Activated CD8-positive, alpha-beta memory T cell treated with anti-CD3 and anti-CD28 coated beads for 4 hours (primary cell): Measurements from ENCODE around the gene HTRA3.
"Not testable (repeated sequence)": the region's sequence is repeated elsewhere in the genome, so short reads cannot be mapped to it uniquely, and the experiment has no call there.

ENCODE experiments used
- DNase-seq, 2 donors: peaks; one replicate each; pipeline ENCODE4 v3.0.0-alpha.2; 2020; ENCODE audit warnings: low read depth in 2 of 2

HTRA3 gene

GRCh38 chr4:8342651-8343261, 73.2 kb downstream of the HTRA3 start:
- no peak for DNase-seq

- no peak for DNase-seq
Measured at GRCh38 chr4:8343262-8343966, 73.9 kb downstream of the HTRA3 start.

GRCh38 chr4:8343967-8344331, 74.4 kb downstream of the HTRA3 start:
- DNase-seq = no peak

- no peak for DNase-seq
Measured at GRCh38 chr4:8344377-8344776, 74.8 kb downstream of the HTRA3 start.

GRCh38 chr4:8345053-8345945, 75.7 kb downstream of the HTRA3 start:
- no peak for DNase-seq

- no peak for DNase-seq
Measured at GRCh38 chr4:8345946-8346814, 76.6 kb downstream of the HTRA3 start.

- no peak for DNase-seq
Measured at GRCh38 chr4:8346838-8347605, 77.5 kb downstream of the HTRA3 start.

- DNase-seq = no peak
Measured at GRCh38 chr4:8347660-8348059, 78.1 kb downstream of the HTRA3 start.

GRCh38 chr4:8348071-8348470, 78.5 kb downstream of the HTRA3 start:
- DNase-seq = no peak

- DNase-seq = not testable (repeated sequence)
Measured at GRCh38 chr4:8349236-8349635, 79.7 kb downstream of the HTRA3 start.

- no peak for DNase-seq
Measured at GRCh38 chr4:8349664-8350236, 80.2 kb downstream of the HTRA3 start.

- DNase-seq = no peak
Measured at GRCh38 chr4:8350352-8350751, 80.8 kb downstream of the HTRA3 start.

- no peak for DNase-seq
Measured at GRCh38 chr4:8350841-8351461, 81.4 kb downstream of the HTRA3 start.

- no peak for DNase-seq
Measured at GRCh38 chr4:8351931-8352367, 82.4 kb downstream of the HTRA3 start.

GRCh38 chr4:8352368-8353157, 83.0 kb downstream of the HTRA3 start:
- DNase-seq = no peak

GRCh38 chr4:8353158-8353669, 83.7 kb downstream of the HTRA3 start:
- DNase-seq = no peak

GRCh38 chr4:8353912-8354453, 84.4 kb downstream of the HTRA3 start:
- no peak for DNase-seq

GRCh38 chr4:8355306-8355705, 85.8 kb downstream of the HTRA3 start:
- DNase-seq = no peak
